Thyroid gland (tissue), 4 donors: Measurements from ENCODE around the gene TCF3.

ENCODE experiments used
- POLR2A ChIP-seq, 2 donors: fragments of 450-650 bp; IDR thresholded peaks; one replicate each; pipeline ENCODE4 v1.6.1; 2017; ENCODE audit warnings: antibody characterized with exemption in 2 of 2, mild to moderate bottlenecking in 2 of 2, moderate library complexity in 1 of 2
- TF ChIP-seq, protein P1 (sequence below), 6 experiments: fragments of 200-600 bp in 3 of 6; fragments of 450-650 bp in 3 of 6; sonication (generic) in 3 of 6; IDR thresholded peaks; one replicate each; pipeline ENCODE4 v1.5.1; 2016 to 2019; ENCODE audit warnings: antibody characterized with exemption in 6 of 6, mild to moderate bottlenecking in 2 of 6, inconsistent platforms in 1 of 6, moderate library complexity in 1 of 6

DNA sequence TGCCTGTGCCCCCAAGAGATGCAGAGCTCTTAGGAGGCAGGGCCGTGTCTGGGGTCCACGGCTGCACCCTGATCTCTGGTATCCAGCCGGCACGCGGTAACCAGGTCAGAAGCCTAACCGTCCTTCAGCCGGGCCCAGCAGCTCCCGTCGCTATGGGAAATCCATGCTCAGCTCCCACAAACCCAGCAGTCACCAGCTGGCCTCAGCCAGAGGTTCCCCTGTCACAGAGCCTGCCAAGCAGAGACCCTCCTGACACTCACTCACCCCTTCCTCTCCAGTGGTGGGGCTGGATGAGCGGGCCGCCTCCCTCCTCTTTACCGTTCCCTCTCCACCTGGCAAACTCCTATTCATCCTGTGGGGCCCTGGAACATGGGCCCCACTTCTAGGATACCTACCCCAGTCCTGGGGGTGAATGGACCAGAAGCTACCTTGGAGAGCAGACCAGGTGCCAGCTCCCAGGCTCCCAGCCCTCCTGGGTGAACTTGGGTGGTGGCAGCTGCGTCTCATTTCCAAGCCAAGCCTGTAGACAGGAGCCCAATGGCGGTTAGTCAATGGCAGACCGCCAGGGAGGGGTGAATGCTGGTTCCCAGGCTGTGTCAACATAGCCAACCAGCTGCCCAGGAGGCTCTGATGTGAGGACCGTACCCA lies 21.4 kb upstream of the TCF3 start:
- TF ChIP-seq POLR2A (IDR thresholded peaks at IDR 0.05) = no peak
- TF ChIP-seq, protein P1, sequence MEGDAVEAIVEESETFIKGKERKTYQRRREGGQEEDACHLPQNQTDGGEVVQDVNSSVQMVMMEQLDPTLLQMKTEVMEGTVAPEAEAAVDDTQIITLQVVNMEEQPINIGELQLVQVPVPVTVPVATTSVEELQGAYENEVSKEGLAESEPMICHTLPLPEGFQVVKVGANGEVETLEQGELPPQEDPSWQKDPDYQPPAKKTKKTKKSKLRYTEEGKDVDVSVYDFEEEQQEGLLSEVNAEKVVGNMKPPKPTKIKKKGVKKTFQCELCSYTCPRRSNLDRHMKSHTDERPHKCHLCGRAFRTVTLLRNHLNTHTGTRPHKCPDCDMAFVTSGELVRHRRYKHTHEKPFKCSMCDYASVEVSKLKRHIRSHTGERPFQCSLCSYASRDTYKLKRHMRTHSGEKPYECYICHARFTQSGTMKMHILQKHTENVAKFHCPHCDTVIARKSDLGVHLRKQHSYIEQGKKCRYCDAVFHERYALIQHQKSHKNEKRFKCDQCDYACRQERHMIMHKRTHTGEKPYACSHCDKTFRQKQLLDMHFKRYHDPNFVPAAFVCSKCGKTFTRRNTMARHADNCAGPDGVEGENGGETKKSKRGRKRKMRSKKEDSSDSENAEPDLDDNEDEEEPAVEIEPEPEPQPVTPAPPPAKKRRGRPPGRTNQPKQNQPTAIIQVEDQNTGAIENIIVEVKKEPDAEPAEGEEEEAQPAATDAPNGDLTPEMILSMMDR (IDR thresholded peaks at IDR 0.05) = no peak
